ENCODE measurements around the gene SCLT1. TPM values are rescaled to one million over a fixed set of nuclear protein-coding genes. Genes with fewer than 3 reads are reported as not detected.

The SCLT1 gene
- polyA plus RNA-seq, 1 donor (not counting 4 experiments of a cell fraction or from before 2014, with no cell fraction given) = 5.8 TPM

GRCh38 chr4:128876200-128876599, 217.1 kb downstream of the SCLT1 start:
- no peaks in the 10 kb centered on the region for H3K9me1 ChIP-seq (ENCODE audit: control insufficient read depth, extremely low read depth, insufficient read depth, low read length)
- H2AFZ ChIP-seq (ENCODE audit: control insufficient read depth, low read length) = no peak overlapping the region
- no peak overlapping the region for H3K4me2 ChIP-seq (ENCODE audit: control insufficient read depth, extremely low read depth, insufficient read depth, low read depth, low read length)
- H3K4me3 ChIP-seq (ENCODE audit: control insufficient read depth in 2 of 3, extremely low read depth in 1 of 3, insufficient read depth in 2 of 3, low read depth in 1 of 3, low read length in 3 of 3) = no peak overlapping the region
- no peaks in the 10 kb centered on the region for H4K20me1 ChIP-seq (ENCODE audit: control insufficient read depth, extremely low read depth, insufficient read depth, low read length)
- FAIRE-seq = no peak
- H3K4me1 ChIP-seq (ENCODE audit: control insufficient read depth, extremely low read depth, insufficient read depth, low read length) = no peaks in the 10 kb centered on the region
- DNase-seq (ENCODE audit: low read depth, low spot score) = no peak
- no peaks in the 10 kb centered on the region for H3K9me3 ChIP-seq (ENCODE audit: control insufficient read depth, low read depth, low read length)
- dilution Hi-C loops (cut with MboI; ENCODE audit: extremely low pct_ligation_motif_present, low sequenced_read_pairs) = no loop called here
- H3K36me3 ChIP-seq (ENCODE audit: control insufficient read depth in 2 of 2, extremely low read depth in 1 of 2, insufficient read depth in 2 of 2, low read length in 2 of 2) = peaks cover 0 to 1% of the 10 kb centered on the region in 2 experiments
- H3K79me2 ChIP-seq (ENCODE audit: control insufficient read depth, insufficient read depth, low read length) = no peaks in the 10 kb centered on the region
- H3K27me3 ChIP-seq (ENCODE audit: control insufficient read depth, extremely low read depth, insufficient read depth, low read length) = no peaks in the 10 kb centered on the region
- H3K9ac ChIP-seq (ENCODE audit: control insufficient read depth, extremely low read depth, insufficient read depth, low read length) = no peak overlapping the region
- no peak overlapping the region for H3K27ac ChIP-seq (ENCODE audit: control insufficient read depth, insufficient read depth, low read length)
- TF ChIP-seq CTCF (optimal IDR thresholded peaks at IDR 0.05 in 1 of 3, IDR thresholded peaks at IDR 0.05 in 1 of 3, conservative IDR thresholded peaks at IDR 0.05 in 1 of 3; ENCODE audit: extremely low read depth in 1 of 3, insufficient read depth in 2 of 3, low read length in 3 of 3) = no peak
- TF ChIP-seq EZH2 (IDR thresholded peaks at IDR 0.05; ENCODE audit: low read length) = no peak

GRCh38 chr4:128871948-128872347, 221.4 kb downstream of the SCLT1 start:
- DNase-seq (ENCODE audit: low read depth, low spot score) (no peak), FAIRE-seq (no peak)
- dilution Hi-C loops (cut with MboI; ENCODE audit: extremely low pct_ligation_motif_present, low sequenced_read_pairs) = no loop called here
- no peaks in the 10 kb centered on the region for H3K4me1 ChIP-seq (ENCODE audit: control insufficient read depth, extremely low read depth, insufficient read depth, low read length)
- H3K4me2 ChIP-seq (ENCODE audit: control insufficient read depth, extremely low read depth, insufficient read depth, low read depth, low read length) = no peak overlapping the region
- no peak overlapping the region for H3K9ac ChIP-seq (ENCODE audit: control insufficient read depth, extremely low read depth, insufficient read depth, low read length)
- no peak overlapping the region for H3K27ac ChIP-seq (ENCODE audit: control insufficient read depth, insufficient read depth, low read length)
- H3K9me1 ChIP-seq (ENCODE audit: control insufficient read depth, extremely low read depth, insufficient read depth, low read length) = no peaks in the 10 kb centered on the region
- no peak overlapping the region for H2AFZ ChIP-seq (ENCODE audit: control insufficient read depth, low read length)
- no peak for TF ChIP-seq EZH2 (IDR thresholded peaks at IDR 0.05; ENCODE audit: low read length)
- TF ChIP-seq CTCF (optimal IDR thresholded peaks at IDR 0.05 in 1 of 3, IDR thresholded peaks at IDR 0.05 in 1 of 3, conservative IDR thresholded peaks at IDR 0.05 in 1 of 3; ENCODE audit: extremely low read depth in 1 of 3, insufficient read depth in 2 of 3, low read length in 3 of 3) = no peak
- H3K36me3 ChIP-seq (ENCODE audit: control insufficient read depth in 2 of 2, extremely low read depth in 1 of 2, insufficient read depth in 2 of 2, low read length in 2 of 2) = peaks cover 0 to 1% of the 10 kb centered on the region in 2 experiments
- no peaks in the 10 kb centered on the region for H3K27me3 ChIP-seq (ENCODE audit: control insufficient read depth, extremely low read depth, insufficient read depth, low read length)
- no peaks in the 10 kb centered on the region for H4K20me1 ChIP-seq (ENCODE audit: control insufficient read depth, extremely low read depth, insufficient read depth, low read length)
- no peak overlapping the region for H3K4me3 ChIP-seq (ENCODE audit: control insufficient read depth in 2 of 3, extremely low read depth in 1 of 3, insufficient read depth in 2 of 3, low read depth in 1 of 3, low read length in 3 of 3)
- H3K9me3 ChIP-seq (ENCODE audit: control insufficient read depth, low read depth, low read length) = no peaks in the 10 kb centered on the region
- H3K79me2 ChIP-seq (ENCODE audit: control insufficient read depth, insufficient read depth, low read length) = no peaks in the 10 kb centered on the region

Measured in keratinocyte (primary cell).